OCI-LY7 (cell line): ENCODE data around the gene NPFF. TPM values are rescaled to one million over a fixed set of nuclear protein-coding genes. Genes with fewer than 3 reads are reported as not detected.

Experiments
- BruUV-seq: library from RNA; stranded (reverse); fragments of 400-500 nt; replicated peaks from 2 replicates; lab custom pipeline; 2021; lab: Mats Ljungman, UMichigan
- CTCF ChIA-PET: fragments of 300-600 bp; sonication (Branson Sonifier 250); formaldehyde crosslinking; loops from one replicate; lab custom pipeline; 2022; ENCODE audit warnings: antibody characterized with exemption; ENCODE audit not compliant: unreplicated experiment; lab: Charles Lee
- POLR2A ChIA-PET: fragments of 300-600 bp; sonication (Branson Sonifier 250); formaldehyde crosslinking; loops from one replicate; lab custom pipeline; 2022; ENCODE audit warnings: antibody characterized with exemption; lab: Charles Lee
- DNase-seq: peaks from one replicate; pipeline ENCODE4 v3.0.0-alpha.2; 2015; ENCODE audit warnings: low spot score
- H2AFZ ChIP-seq: fragments of 200-600 bp; sonication (generic), shearing (Covaris generic); 2 replicates; pipeline ENCODE4 v1.6.1; 2014; ENCODE audit warnings: mild to moderate bottlenecking, antibody characterized with exemption, low read length, moderate library complexity
- H3K27ac ChIP-seq: fragments of 200-600 bp; sonication (generic); 2 replicates; pipeline ENCODE4 v1.5.1; 2014; ENCODE audit warnings: mixed run types, low read depth, mild to moderate bottlenecking, moderate library complexity, low read length, inconsistent platforms; ENCODE audit not compliant: poor library complexity, severe bottlenecking
- H3K36me3 ChIP-seq: fragments of 200-600 bp; sonication (generic); 2 replicates; pipeline ENCODE4 v1.6.1; 2014; ENCODE audit warnings: mild to moderate bottlenecking, antibody characterized with exemption, low read length, moderate library complexity, mixed read lengths; ENCODE audit not compliant: insufficient read depth
- H3K4me1 ChIP-seq: fragments of 200-600 bp; sonication (generic); 2 replicates; pipeline ENCODE4 v1.5.1; 2014; ENCODE audit warnings: mild to moderate bottlenecking, low read length; ENCODE audit not compliant: insufficient read depth, poor library complexity, severe bottlenecking
- H3K4me2 ChIP-seq: fragments of 200-600 bp; sonication (generic); 2 replicates; pipeline ENCODE4 v1.6.1; 2014; ENCODE audit warnings: mild to moderate bottlenecking, low read length
- H3K4me3 ChIP-seq: fragments of 200-600 bp; sonication (generic); 2 replicates; pipeline ENCODE4 v1.5.1; 2014; ENCODE audit warnings: mild to moderate bottlenecking, low read depth, low read length; ENCODE audit not compliant: poor library complexity, severe bottlenecking
- H3K79me2 ChIP-seq: fragments of 200-600 bp; sonication (generic); 2 replicates; pipeline ENCODE4 v1.6.1; 2016; ENCODE audit warnings: low read depth, mild to moderate bottlenecking, low read length, moderate library complexity, mixed read lengths; ENCODE audit not compliant: insufficient read depth
- H3K9me2 ChIP-seq: fragments of 200-600 bp; sonication (generic); 2 replicates; pipeline ENCODE4 v1.6.1; 2016; ENCODE audit warnings: mild to moderate bottlenecking, low read length, mixed read lengths; ENCODE audit not compliant: insufficient read depth
- H3K9me3 ChIP-seq: fragments of 200-600 bp; sonication (generic); 2 replicates; pipeline ENCODE4 v1.6.1; 2014; ENCODE audit warnings: mild to moderate bottlenecking, mixed run types, low read length, mixed read lengths
- H4K20me1 ChIP-seq: fragments of 200-600 bp; sonication (generic); 2 replicates; pipeline ENCODE4 v1.6.1; 2014; ENCODE audit warnings: mild to moderate bottlenecking, antibody characterized with exemption, low read length, moderate library complexity, mixed read lengths; ENCODE audit not compliant: insufficient read depth
- EZH2phosphoT487 ChIP-seq: fragments of 200-600 bp; sonication (generic); IDR thresholded peaks from 2 replicates; pipeline ENCODE4 v1.6.1; 2018; ENCODE audit warnings: low read depth, borderline replicate concordance, mild to moderate bottlenecking, mixed run types, antibody characterized with exemption, low read length, moderate library complexity, mixed read lengths
- intact Hi-C: fragments of 100-400 bp; cut with micrococcal nuclease; formaldehyde crosslinking; loops from one replicate; pipeline ENCODE4 v1.10.0; 2022; ENCODE audit not compliant: unreplicated experiment
- total RNA-seq, 2 experiments: library from RNA; depleted of rRNA in 1 of 2; stranded (reverse); fragments of >200 nt in 1 of 2; shearing (Covaris generic) in 1 of 2; gene quantifications; 2 replicates each; pipeline ENCODE4 v1.2.3, GENCODE V29; 2014 to 2022
- TF ChIP-seq, protein P1 (sequence below): fragments of 200-600 bp; sonication (generic); conservative IDR thresholded peaks from 2 replicates; pipeline ENCODE4 v1.5.1; 2014; ENCODE audit warnings: mild to moderate bottlenecking, antibody characterized with exemption, low read length, moderate library complexity, mixed read lengths

Gene NPFF
- total RNA-seq, 2 experiments from 2014 or later: not detected

GRCh38 chr12:53483225-53483978 lies 23.9 kb downstream of the NPFF start:
- Histone ChIP-seq H3K36me3 (peaks cover 96% of the 10 kb centered on the region), H2AFZ (no peak overlapping the region), H3K4me1 (no peaks in the 10 kb centered on the region), H3K79me2 (no peaks in the 10 kb centered on the region; the same call in 1 of the 2 replicates), H3K9me2 (no peaks in the 10 kb centered on the region), H3K27ac (no peak overlapping the region), H4K20me1 (peaks cover 4% of the 10 kb centered on the region; the same call in 1 of the 2 replicates), H3K9me3 (no peaks in the 10 kb centered on the region), H3K4me2 (no peak overlapping the region), H3K4me3 (no peak overlapping the region)
- no peak for DNase-seq
- no TSS peak for BruUV-seq
- intact Hi-C loops: no loop called here
- ChIA-PET CTCF (no interaction called here), POLR2A (interaction anchor here (0.8 to 1.1 kb wide), 4 partner anchors 9 to 162 kb away, joined by 3 to 5 read pairs (median 4); partner anchors contain the start of genes AAAS and TARBP2)
- TF ChIP-seq, protein P1, sequence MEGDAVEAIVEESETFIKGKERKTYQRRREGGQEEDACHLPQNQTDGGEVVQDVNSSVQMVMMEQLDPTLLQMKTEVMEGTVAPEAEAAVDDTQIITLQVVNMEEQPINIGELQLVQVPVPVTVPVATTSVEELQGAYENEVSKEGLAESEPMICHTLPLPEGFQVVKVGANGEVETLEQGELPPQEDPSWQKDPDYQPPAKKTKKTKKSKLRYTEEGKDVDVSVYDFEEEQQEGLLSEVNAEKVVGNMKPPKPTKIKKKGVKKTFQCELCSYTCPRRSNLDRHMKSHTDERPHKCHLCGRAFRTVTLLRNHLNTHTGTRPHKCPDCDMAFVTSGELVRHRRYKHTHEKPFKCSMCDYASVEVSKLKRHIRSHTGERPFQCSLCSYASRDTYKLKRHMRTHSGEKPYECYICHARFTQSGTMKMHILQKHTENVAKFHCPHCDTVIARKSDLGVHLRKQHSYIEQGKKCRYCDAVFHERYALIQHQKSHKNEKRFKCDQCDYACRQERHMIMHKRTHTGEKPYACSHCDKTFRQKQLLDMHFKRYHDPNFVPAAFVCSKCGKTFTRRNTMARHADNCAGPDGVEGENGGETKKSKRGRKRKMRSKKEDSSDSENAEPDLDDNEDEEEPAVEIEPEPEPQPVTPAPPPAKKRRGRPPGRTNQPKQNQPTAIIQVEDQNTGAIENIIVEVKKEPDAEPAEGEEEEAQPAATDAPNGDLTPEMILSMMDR: no peak
- no peak for TF ChIP-seq EZH2phosphoT487

DNA sequence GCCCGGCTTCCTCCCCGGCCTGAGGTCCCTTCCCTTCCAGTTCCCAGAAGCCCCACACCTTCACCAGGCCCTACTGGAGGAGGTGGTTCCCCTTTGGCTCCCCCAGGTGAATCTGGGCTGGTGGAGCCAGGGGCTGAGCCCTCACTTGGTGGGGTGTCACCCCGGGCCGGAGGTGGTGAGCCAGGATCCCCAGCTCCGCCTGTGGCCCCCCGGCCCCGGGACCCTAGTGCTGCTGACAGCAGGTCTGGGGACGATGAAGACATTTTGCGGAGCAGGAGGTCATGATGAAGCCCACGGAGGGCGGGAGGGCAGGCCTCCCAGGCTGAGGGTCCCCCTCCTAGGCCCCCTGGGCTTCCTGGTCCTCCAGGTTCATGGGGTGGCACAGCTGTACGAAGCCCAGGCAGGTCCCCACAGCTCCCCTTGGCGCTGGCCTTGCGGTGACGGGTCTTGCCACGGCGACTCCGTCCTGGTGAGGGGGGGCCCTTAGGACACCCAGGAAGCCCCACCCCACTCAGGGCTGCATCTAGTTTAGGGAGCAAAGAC lies 24.6 kb downstream of the NPFF start:
- Histone ChIP-seq H4K20me1 (peaks cover 4% of the 10 kb centered on the region; the same call in 1 of the 2 replicates), H3K4me3 (no peak overlapping the region), H3K36me3 (peaks cover 99% of the 10 kb centered on the region), H3K9me3 (no peaks in the 10 kb centered on the region), H3K4me1 (no peaks in the 10 kb centered on the region), H3K27ac (no peak overlapping the region), H3K79me2 (peaks cover 5% of the 10 kb centered on the region; the same call in 1 of the 2 replicates), H3K9me2 (no peaks in the 10 kb centered on the region), H2AFZ (no peak overlapping the region), H3K4me2 (no peak overlapping the region)
- ChIA-PET POLR2A (interaction anchor here (0.6 to 1.3 kb wide), 6 partner anchors 11 to 161 kb away, joined by 3 to 5 read pairs (median 4); partner anchors contain the start of genes AAAS and TARBP2), CTCF (interaction anchor here (1.1 kb wide), 1 partner anchor 22 kb away, joined by 3 read pairs; no protein-coding TSS in a partner anchor)
- intact Hi-C loops: no loop called here
- no peak for TF ChIP-seq EZH2phosphoT487
- TF ChIP-seq, protein P1: no peak
- BruUV-seq: no TSS peak
- DNase-seq: no peak
